Measurements from ENCODE around the gene PDE4D. TPM values are rescaled to one million over a fixed set of nuclear protein-coding genes. Genes with fewer than 3 reads are reported as not detected.
A peak's percentile ranks its signal among the peaks of the same experiment; 100 is the strongest.

The PDE4D gene
- total and polyA plus RNA-seq, 2 of the 4 experiments (the other 2 are of a cell fraction) = 1.4 to 7.9 TPM

DNA sequence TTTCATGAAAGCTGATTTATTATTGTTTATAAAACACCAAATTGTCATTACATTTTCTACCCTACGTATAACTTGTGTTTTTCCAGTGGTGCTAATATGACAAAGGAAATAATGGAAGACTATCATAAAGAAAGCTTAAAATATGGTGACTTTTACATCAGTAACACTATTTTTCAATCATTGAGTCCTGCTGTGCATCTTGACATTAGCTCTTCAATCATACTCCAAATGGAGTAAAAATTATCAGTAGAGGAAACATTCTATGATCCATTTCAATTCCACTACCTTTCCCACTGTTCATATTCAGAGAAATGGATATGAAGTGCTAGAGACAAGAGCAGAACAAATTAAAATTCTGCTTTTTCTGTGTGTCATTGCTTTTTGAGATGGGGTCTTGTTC is 774.0 kb downstream of the PDE4D start (continued):
- TF ChIP-seq, protein P1, sequence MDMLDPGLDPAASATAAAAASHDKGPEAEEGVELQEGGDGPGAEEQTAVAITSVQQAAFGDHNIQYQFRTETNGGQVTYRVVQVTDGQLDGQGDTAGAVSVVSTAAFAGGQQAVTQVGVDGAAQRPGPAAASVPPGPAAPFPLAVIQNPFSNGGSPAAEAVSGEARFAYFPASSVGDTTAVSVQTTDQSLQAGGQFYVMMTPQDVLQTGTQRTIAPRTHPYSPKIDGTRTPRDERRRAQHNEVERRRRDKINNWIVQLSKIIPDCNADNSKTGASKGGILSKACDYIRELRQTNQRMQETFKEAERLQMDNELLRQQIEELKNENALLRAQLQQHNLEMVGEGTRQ (IDR thresholded peaks at IDR 0.05; ENCODE audit: low read depth, low read length) = no peak
- no peak for TF ChIP-seq CHD1 (IDR thresholded peaks at IDR 0.05; ENCODE audit: low read depth, low read length)
- no peak for TF ChIP-seq MAZ (IDR thresholded peaks at IDR 0.05; ENCODE audit: borderline replicate concordance, low read depth, low read length)
- TF ChIP-seq RAD21 (IDR thresholded peaks at IDR 0.05; ENCODE audit: low read length) = no peak
- TF ChIP-seq POLR2A (IDR thresholded peaks at IDR 0.05; ENCODE audit: low read depth, low read length) = no peak

- Histone ChIP-seq H3K27me3 (ENCODE audit: control insufficient read depth, insufficient read depth, low read length) (no peaks in the 10 kb centered on the region), H2BK15ac (ENCODE audit: low read depth, low read length) (no peak overlapping the region; the same call in 2 of the 3 replicates), H4K5ac (ENCODE audit: low read depth, low read length) (peak overlapping the region; percentile 74; the same call in 1 of the 2 replicates), H3K4ac (ENCODE audit: low read depth, low read length) (no peak overlapping the region), H4K91ac (ENCODE audit: insufficient read depth, low read depth, low read length) (no peak overlapping the region; the same call in 1 of the 2 replicates), H3K4me2 (ENCODE audit: low read depth, low read length) (no peak overlapping the region), H3K23ac (ENCODE audit: low read depth, low read length) (no peak overlapping the region), H3K18ac (ENCODE audit: low read depth, low read length) (peak overlapping the region; percentile 81; the same call in 1 of the 2 replicates), H3K27ac (ENCODE audit: insufficient read depth, low read length) (no peak overlapping the region), H2AK9ac (replicated peaks; ENCODE audit: low read depth, low read length, poor library complexity) (no peak overlapping the region), H2AFZ (replicated peaks; ENCODE audit: low read length, poor library complexity) (no peak overlapping the region), H3K14ac (replicated peaks; ENCODE audit: low read depth, low read length) (no peak overlapping the region), H3K4me1 (ENCODE audit: control insufficient read depth, insufficient read depth, low read length) (peaks cover 2% of the 10 kb centered on the region; the same call in 1 of the 2 replicates), H3K9ac (ENCODE audit: low read depth, low read length) (no peak overlapping the region), H2BK120ac (ENCODE audit: low read depth, low read length) (peak overlapping the region; percentile 52; the same call in 1 of the 2 replicates), H3K4me3 (ENCODE audit: insufficient read depth, low read depth, low read length) (no peak overlapping the region), H3K79me1 (ENCODE audit: low read depth in 1 of 2, low read length in 2 of 2) (no peaks in the 10 kb centered on the region), H4K8ac (ENCODE audit: low read depth in 2 of 2, low read length in 2 of 2) (peak overlapping the region; percentile 46 to 53; a peak in 2 of 4 replicates), H2BK20ac (ENCODE audit: low read depth, low read length) (no peak overlapping the region), H2AK5ac (ENCODE audit: low read depth, low read length) (0 out of 2 replicates have a peak overlapping the region, but pooled peaks have one; percentile 54), H3K36me3 (ENCODE audit: control insufficient read depth, insufficient read depth, low read length) (no peaks in the 10 kb centered on the region), H4K20me1 (ENCODE audit: insufficient read depth, low read length) (no peaks in the 10 kb centered on the region), H3K56ac (ENCODE audit: extremely low read depth, insufficient read depth, low read length) (no peak overlapping the region), H3K9me3 (ENCODE audit: control insufficient read depth, insufficient read depth, low read length) (no peaks in the 10 kb centered on the region), H3K9me1 (ENCODE audit: insufficient read depth, low read length) (no peaks in the 10 kb centered on the region), H2BK5ac (ENCODE audit: low read depth, low read length, poor library complexity, severe bottlenecking) (peak overlapping the region; percentile 49)
- CTCF ChIA-PET = interaction anchor here (0.6 to 0.8 kb wide), 3 partner anchors 11 to 223 kb away, joined by 3 read pairs; no protein-coding TSS in a partner anchor
- POLR2A ChIA-PET (ENCODE audit: unreplicated experiment) = no interaction called here
- ATAC-seq (ENCODE audit: low read depth) = no peak
- no TSS peak for BruUV-seq (replicated peaks)
- DNase-seq = no peak
- intact Hi-C loops (cut with micrococcal nuclease) = no loop called here
- in situ Hi-C loops (cut with MboI; ENCODE audit: low sequenced_read_pairs) = no loop called here
- dilution Hi-C loops (cut with HindIII; ENCODE audit: low sequenced_read_pairs, unreplicated experiment) = no loop called here
- WGBS, 2 experiments (ENCODE audit: extremely low coverage in 2 of 2, insufficient read length in 1 of 2) = 60% methylated on average over 1 of the region's 3 CpGs; no CpG with 5 or more reads in 1 of the 2 experiments
- TF ChIP-seq MXI1 (IDR thresholded peaks at IDR 0.05; ENCODE audit: borderline replicate concordance, low read depth, low read length) (no peak), MAZ (IDR thresholded peaks at IDR 0.05; ENCODE audit: borderline replicate concordance, low read depth, low read length) (no peak), RAD21 (IDR thresholded peaks at IDR 0.05; ENCODE audit: low read length) (no peak), CEBPB (IDR thresholded peaks at IDR 0.05; ENCODE audit: low read depth, low read length) (no peak), FOS (IDR thresholded peaks at IDR 0.05; ENCODE audit: low read depth, low read length) (no peak), POLR2A (IDR thresholded peaks at IDR 0.05; ENCODE audit: low read depth, low read length) (no peak), CTCF (conservative IDR thresholded peaks at IDR 0.05; ENCODE audit: low read depth, low read length) (no peak), BHLHE40 (IDR thresholded peaks at IDR 0.05; ENCODE audit: low read depth, low read length) (no peak), CHD1 (IDR thresholded peaks at IDR 0.05; ENCODE audit: low read depth, low read length) (no peak)
- TF ChIP-seq, protein P2, sequence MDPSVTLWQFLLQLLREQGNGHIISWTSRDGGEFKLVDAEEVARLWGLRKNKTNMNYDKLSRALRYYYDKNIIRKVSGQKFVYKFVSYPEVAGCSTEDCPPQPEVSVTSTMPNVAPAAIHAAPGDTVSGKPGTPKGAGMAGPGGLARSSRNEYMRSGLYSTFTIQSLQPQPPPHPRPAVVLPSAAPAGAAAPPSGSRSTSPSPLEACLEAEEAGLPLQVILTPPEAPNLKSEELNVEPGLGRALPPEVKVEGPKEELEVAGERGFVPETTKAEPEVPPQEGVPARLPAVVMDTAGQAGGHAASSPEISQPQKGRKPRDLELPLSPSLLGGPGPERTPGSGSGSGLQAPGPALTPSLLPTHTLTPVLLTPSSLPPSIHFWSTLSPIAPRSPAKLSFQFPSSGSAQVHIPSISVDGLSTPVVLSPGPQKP (IDR thresholded peaks at IDR 0.05; ENCODE audit: borderline replicate concordance, low read depth, low read length) = no peak
- TF ChIP-seq, protein P1 (IDR thresholded peaks at IDR 0.05; ENCODE audit: low read depth, low read length) = no peak
Observed at GRCh38 chr5:59117320-59117719, 776.2 kb downstream of the PDE4D start.

Measured in IMR-90 (cell line).